ENCODE results near the gene STIM2.

The STIM2 gene

GRCh38 chr4:26907731-26908599, 47.3 kb downstream of the STIM2 start:
- Histone ChIP-seq H3K27me3 (ENCODE audit: insufficient read depth, low read length) (no peaks in the 10 kb centered on the region), H3K9ac (ENCODE audit: low read length) (no peak overlapping the region), H3K9me2 (ENCODE audit: low read depth, low read length) (no peaks in the 10 kb centered on the region), H3K4me1 (ENCODE audit: insufficient read depth, low read length, severe bottlenecking) (peaks cover 28% of the 10 kb centered on the region), H3K79me2 (ENCODE audit: insufficient read depth, low read length) (peaks cover 72% of the 10 kb centered on the region), H4K20me1 (ENCODE audit: insufficient read depth, low read length) (no peaks in the 10 kb centered on the region), H3K36me3 (ENCODE audit: insufficient read depth, low read length) (no peaks in the 10 kb centered on the region), H3K4me3 (ENCODE audit: low read depth, low read length, poor library complexity, severe bottlenecking) (no peak overlapping the region), H3K27ac (ENCODE audit: low read depth, low read length, poor library complexity, severe bottlenecking) (peak overlapping the region; percentile 13), H3K4me2 (ENCODE audit: low read length) (no peak overlapping the region), H3F3A (ENCODE audit: insufficient read depth, low read length) (no peaks in the 10 kb centered on the region), H2AFZ (ENCODE audit: low read length) (no peak overlapping the region), H3K9me3 (ENCODE audit: low read length) (no peaks in the 10 kb centered on the region)
- TF ChIP-seq EZH2 (IDR thresholded peaks at IDR 0.05; ENCODE audit: borderline replicate concordance, low read length) (no peak), CTCF (IDR thresholded peaks at IDR 0.05; ENCODE audit: low read length) (no peak)

GRCh38 chr4:26909369-26909768, 48.7 kb downstream of the STIM2 start:
- H2AFZ ChIP-seq (ENCODE audit: low read length), result no peak overlapping the region
- H3K9me3 ChIP-seq (ENCODE audit: low read length), result no peaks in the 10 kb centered on the region
- TF ChIP-seq EZH2 (IDR thresholded peaks at IDR 0.05; ENCODE audit: borderline replicate concordance, low read length), result no peak
- no peak for TF ChIP-seq CTCF (IDR thresholded peaks at IDR 0.05; ENCODE audit: low read length)
- no peak overlapping the region for H3K4me2 ChIP-seq (ENCODE audit: low read length)
- no peaks in the 10 kb centered on the region for H3K27me3 ChIP-seq (ENCODE audit: insufficient read depth, low read length)
- no peak overlapping the region for H3K27ac ChIP-seq (ENCODE audit: low read depth, low read length, poor library complexity, severe bottlenecking)
- no peaks in the 10 kb centered on the region for H3K36me3 ChIP-seq (ENCODE audit: insufficient read depth, low read length)
- peaks cover 70% of the 10 kb centered on the region for H3K79me2 ChIP-seq (ENCODE audit: insufficient read depth, low read length)
- no peak overlapping the region for H3K9ac ChIP-seq (ENCODE audit: low read length)
- H3F3A ChIP-seq (ENCODE audit: insufficient read depth, low read length), result no peaks in the 10 kb centered on the region
- H3K4me3 ChIP-seq (ENCODE audit: low read depth, low read length, poor library complexity, severe bottlenecking), result no peak overlapping the region
- no peaks in the 10 kb centered on the region for H3K9me2 ChIP-seq (ENCODE audit: low read depth, low read length)
- no peaks in the 10 kb centered on the region for H4K20me1 ChIP-seq (ENCODE audit: insufficient read depth, low read length)
- peaks cover 25% of the 10 kb centered on the region for H3K4me1 ChIP-seq (ENCODE audit: insufficient read depth, low read length, severe bottlenecking)

DNA sequence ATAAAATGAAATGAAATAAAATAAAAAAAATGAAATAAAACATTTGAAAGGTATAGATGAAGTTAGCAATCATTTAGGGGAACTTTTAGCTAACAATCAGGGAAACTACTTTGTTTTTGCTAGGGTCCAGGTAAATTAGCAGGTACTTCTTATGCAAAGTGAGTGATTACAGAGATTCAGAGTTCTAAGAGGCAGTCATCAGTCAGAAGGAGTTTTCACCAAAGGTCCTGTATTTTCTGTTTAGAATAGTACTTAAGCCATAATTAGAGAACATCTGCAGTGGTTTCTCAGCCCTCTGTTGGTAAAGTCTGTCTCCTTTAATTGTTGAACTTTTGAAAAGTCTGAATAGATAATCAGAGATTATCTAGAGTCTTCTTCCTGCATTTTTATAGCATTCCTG, 50.6 kb downstream of the STIM2 start:
- peaks cover 17% of the 10 kb centered on the region for H3K4me1 ChIP-seq (ENCODE audit: insufficient read depth, low read length, severe bottlenecking)
- no peak overlapping the region for H3K9ac ChIP-seq (ENCODE audit: low read length)
- no peak overlapping the region for H3K4me3 ChIP-seq (ENCODE audit: low read depth, low read length, poor library complexity, severe bottlenecking)
- H3K9me2 ChIP-seq (ENCODE audit: low read depth, low read length), result no peaks in the 10 kb centered on the region
- H3K27me3 ChIP-seq (ENCODE audit: insufficient read depth, low read length), result no peaks in the 10 kb centered on the region
- TF ChIP-seq CTCF (IDR thresholded peaks at IDR 0.05; ENCODE audit: low read length) (no peak), EZH2 (IDR thresholded peaks at IDR 0.05; ENCODE audit: borderline replicate concordance, low read length) (no peak)
- no peak overlapping the region for H3K4me2 ChIP-seq (ENCODE audit: low read length)
- H3K9me3 ChIP-seq (ENCODE audit: low read length), result no peaks in the 10 kb centered on the region
- H3K79me2 ChIP-seq (ENCODE audit: insufficient read depth, low read length), result peaks cover 58% of the 10 kb centered on the region
- H3K36me3 ChIP-seq (ENCODE audit: insufficient read depth, low read length), result no peaks in the 10 kb centered on the region
- H2AFZ ChIP-seq (ENCODE audit: low read length), result no peak overlapping the region
- H3K27ac ChIP-seq (ENCODE audit: low read depth, low read length, poor library complexity, severe bottlenecking), result no peak overlapping the region
- H3F3A ChIP-seq (ENCODE audit: insufficient read depth, low read length), result no peaks in the 10 kb centered on the region
- no peaks in the 10 kb centered on the region for H4K20me1 ChIP-seq (ENCODE audit: insufficient read depth, low read length)

All from OCI-LY1 (cell line).